Activated CD4-positive, alpha-beta T cell treated with anti-CD3 and anti-CD28 coated beads, Interleukin-2, Interleukin-4, amounts not matched to agents 100 ng/mL and 50 ng/mL, durations not matched to agents 16 hours and 8 hours (primary cell): ENCODE results near the gene ZKSCAN7.
A peak's percentile ranks its signal among the peaks of the same experiment; 100 is the strongest.
"Not testable (repeated sequence)": the region's sequence is repeated elsewhere in the genome, so short reads cannot be mapped to it uniquely, and the experiment has no call there.

ENCODE experiments used
- DNase-seq: peaks from one replicate; pipeline ENCODE4 v3.0.0-alpha.2; 2020; ENCODE audit warnings: low spot score

ZKSCAN7 gene

GRCh38 chr3:44554626-44555592, at the start of gene ZKSCAN7:
ZKSCAN7 (plus strand) TSS chr3:44555193; CDS start chr3:44557048, 1,855 bp downstream.
- DNase-seq, result peak; percentile 30

DNA sequence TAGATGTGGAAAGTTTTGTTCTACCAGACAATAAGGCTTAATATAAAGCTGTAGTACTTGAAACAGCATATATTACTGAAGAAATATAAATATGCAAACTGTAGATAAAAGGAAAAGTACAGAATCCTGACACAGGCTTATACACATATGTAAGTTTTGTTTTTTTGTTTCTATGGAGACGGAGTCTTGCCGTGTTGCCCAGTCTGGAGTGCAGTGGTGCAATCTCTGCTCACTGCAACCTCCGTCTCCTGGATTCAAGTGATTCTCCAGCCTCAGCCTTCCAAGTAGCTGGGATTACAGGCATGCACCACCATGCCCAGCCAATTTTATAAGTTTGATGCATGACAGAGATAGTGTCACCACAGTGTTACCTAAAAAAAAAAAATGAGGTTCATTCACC, 48.4 kb upstream of the ZKSCAN7 start:
- DNase-seq, result no peak

DNA sequence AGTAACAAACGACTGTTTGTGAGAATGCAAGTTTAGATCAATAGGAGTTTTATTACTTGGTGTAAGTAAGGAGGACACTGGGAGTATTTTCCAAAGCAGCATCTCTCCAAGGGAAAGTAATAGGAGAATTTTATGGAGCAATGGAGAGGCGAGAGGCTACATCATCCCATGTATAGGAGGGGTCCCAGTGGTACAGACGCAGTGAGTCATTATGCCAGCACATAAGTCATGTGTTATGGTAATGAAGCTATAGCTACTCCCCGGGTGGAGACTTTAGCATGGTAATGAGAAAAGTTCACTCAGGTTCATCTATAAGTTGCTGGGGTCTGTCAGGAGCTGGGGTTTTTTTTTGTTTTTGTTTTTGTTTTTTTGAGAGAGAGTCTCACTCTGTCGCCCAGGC, 48.0 kb upstream of the ZKSCAN7 start:
- no peak for DNase-seq

- DNase-seq, result peak; percentile 4
These were observed 45.5 kb upstream of the ZKSCAN7 start for GRCh38 chr3:44509393-44509921.

GRCh38 chr3:44510000-44510368, 45.0 kb upstream of the ZKSCAN7 start:
- DNase-seq, result peak; percentile 1

- no peak for DNase-seq
These were observed 43.8 kb upstream of the ZKSCAN7 start for GRCh38 chr3:44511238-44511566.

- no peak for DNase-seq
These were observed 41.5 kb upstream of the ZKSCAN7 start for GRCh38 chr3:44513513-44513912.

- DNase-seq, result no peak
These were observed 38.8 kb upstream of the ZKSCAN7 start for GRCh38 chr3:44516230-44516629.

DNA sequence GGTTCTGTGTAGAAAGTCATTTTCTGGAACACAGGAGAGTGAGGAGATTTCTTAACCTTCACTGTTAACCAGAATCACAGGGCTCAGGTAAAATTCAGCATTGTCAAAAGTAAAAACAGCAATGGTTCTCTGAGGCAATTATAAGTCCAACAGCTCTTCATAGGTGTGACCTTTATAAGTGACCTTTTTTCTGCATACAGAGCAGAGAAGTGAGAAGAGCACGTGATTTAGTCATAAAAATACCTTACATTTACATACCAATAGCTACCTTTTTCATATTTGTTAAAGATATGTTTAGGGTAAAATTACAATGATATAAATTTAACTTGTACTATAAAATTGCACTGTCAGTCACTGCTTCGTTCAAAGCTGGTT, 36.2 kb upstream of the ZKSCAN7 start:
- DNase-seq, result no peak

DNA sequence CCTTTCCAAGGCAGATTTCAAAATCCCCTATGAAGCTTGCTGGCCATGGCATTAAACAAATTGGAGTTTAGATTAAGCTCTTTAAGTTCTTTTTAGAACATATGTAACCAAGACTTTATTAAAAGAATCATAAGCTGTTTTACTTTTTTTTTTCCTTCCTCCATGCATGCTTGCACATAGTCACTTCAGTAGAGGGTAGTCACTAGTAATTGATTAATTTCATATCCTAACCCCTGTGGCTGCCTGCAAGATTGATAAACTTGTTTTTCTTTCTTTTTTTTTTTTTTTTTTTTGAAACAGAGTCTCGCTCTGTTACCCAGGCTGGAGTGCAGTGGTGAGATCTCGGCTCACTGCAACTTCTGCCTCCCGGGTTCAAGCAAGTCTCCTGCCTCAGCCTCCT, 33.3 kb upstream of the ZKSCAN7 start:
- no peak for DNase-seq

GRCh38 chr3:44522494-44522933, 32.5 kb upstream of the ZKSCAN7 start:
- DNase-seq, result no peak

DNA sequence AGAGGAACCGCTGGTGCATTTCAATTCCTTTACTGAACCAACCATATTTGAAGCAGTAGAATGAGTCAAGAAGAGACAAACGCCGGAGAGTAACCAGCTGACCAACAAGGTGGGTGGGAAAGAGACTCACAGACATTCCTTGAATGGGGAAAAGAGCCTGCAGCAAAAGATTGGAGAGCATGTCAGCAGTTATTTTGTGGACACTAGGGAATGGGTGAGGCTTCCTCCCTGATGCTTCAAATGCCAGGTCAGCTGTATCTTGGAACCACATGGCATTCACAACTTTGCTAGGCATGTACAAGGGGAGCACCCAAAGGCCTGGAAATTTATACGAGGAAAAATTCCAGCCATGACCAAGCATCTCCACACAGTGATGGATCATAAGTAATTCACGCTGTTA, 29.9 kb upstream of the ZKSCAN7 start:
- no peak for DNase-seq

DNA sequence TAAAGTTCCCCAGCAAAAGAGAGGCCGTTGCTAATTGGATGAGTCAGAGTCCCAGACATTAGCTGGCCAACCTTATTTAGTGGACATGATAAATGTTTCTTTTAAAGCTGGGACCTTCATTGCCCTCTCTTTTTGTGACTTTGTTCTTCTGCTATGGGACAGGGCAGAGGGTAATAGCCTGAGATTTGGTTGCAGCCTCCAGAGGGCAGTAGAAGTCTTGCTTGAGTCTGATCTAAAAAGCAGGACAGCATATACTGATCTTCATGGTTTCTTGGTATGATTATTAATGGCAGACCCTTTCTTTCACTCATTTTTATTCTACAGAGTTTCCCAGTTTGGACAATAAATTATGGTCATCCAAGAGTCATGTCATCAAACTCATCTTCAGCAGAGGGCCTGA, 25.1 kb upstream of the ZKSCAN7 start:
- peak; percentile 5 for DNase-seq

DNA sequence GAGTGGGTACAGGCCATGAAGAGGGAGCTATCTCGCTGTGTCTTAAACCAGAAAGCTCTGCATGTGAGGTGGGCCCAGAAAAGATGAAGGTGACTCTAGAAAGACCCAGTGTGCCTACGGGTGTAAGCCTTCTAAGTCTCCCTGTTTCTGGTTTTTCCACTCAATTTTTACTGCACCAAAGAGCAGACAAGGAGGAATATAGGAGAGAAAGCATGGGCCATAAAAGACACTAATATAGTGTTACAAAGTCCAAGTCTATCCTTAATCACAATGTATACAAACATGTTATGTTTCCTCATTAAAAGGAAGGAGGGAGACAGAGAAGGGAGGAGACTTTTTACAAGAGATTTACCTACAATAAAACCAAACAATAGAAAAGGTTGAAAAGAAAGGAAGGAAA, 24.1 kb upstream of the ZKSCAN7 start:
- no peak for DNase-seq

GRCh38 chr3:44534659-44535058, 20.3 kb upstream of the ZKSCAN7 start:
- DNase-seq, result not testable (repeated sequence)

- no peak for DNase-seq
These were observed 19.6 kb upstream of the ZKSCAN7 start for GRCh38 chr3:44535364-44535763.

DNA sequence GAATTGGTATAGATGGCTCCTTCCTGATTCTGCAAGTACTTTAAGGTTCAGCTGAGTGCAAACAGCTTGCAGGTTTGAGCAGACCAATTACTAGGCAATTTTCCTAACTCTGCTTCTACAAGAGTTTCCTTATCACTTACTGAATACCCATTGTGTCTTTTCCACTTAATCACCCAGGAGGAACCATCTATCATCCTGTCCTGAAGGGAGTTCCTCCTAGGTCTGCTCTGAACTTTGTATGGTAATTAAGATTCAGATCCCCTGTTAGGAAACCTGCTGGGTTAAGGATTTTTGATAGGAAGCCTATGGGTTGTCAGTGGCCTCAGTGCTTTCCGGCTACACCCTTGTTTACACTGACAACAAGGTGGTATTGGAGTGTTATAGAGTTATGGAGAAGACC, 10.2 kb upstream of the ZKSCAN7 start:
- not testable (repeated sequence) for DNase-seq

GRCh38 chr3:44555723-44556122, 730 bp downstream of the ZKSCAN7 start:
- DNase-seq, result no peak

- DNase-seq, result no peak
These were observed 2.1 kb downstream of the ZKSCAN7 start for GRCh38 chr3:44557074-44557473.

GRCh38 chr3:44561076-44561475, 6.1 kb downstream of the ZKSCAN7 start:
- no peak for DNase-seq

DNA sequence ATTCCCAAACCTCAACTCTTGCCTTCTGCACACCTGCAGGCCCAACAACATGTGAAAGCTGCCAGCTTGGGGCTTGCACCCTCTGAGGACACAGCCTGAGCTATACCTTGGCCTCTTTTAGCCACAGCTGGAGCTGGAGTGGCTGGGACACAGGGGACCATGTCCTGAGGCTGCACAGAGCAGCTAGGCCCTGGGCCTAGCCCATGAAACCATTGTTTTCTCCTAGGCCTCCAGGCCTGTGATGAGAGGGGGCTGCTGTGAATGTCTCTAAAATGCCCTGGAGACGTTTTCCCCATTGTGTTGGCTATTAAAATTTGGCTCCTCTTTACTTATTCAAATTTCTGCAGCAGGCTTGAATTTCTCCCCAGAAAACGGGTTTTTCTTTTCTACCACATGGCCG, 7.2 kb downstream of the ZKSCAN7 start:
- no peak for DNase-seq

DNA sequence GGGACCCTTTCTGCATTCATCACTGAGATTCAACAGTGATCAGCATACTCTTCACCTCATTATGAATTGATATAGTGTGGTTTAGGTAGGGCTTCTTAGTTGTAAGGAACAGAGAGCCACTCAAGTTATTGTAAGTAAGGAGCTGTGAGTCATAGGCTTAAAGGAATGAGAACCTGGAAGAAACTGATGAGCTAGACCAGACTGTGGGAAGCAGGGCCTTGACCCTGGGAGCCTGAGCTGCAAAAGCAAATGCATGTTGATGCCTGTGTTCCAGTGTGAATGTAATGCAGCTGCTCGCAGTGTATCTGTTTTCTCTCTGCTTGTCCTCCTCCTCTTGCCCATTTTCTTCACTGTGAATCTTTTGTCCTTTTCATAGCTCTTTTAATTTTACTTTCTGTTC, 13.6 kb downstream of the ZKSCAN7 start:
- no peak for DNase-seq

DNA sequence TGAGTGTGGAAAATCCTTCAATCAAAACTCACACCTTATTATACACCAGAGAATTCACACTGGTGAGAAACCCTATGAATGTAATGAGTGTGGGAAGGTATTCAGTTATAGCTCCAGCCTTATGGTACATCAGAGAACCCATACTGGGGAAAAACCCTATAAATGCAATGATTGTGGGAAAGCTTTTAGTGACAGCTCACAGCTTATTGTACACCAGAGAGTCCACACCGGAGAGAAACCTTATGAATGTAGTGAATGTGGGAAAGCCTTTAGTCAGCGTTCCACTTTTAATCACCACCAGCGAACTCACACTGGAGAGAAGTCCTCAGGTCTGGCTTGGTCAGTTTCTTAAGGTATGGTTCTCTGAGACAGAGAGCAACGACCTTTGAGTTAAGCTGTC, 16.0 kb downstream of the ZKSCAN7 start:
- DNase-seq, result no peak

- no peak for DNase-seq
These were observed 21.6 kb downstream of the ZKSCAN7 start for GRCh38 chr3:44576613-44577012.
